ENCODE measurements around the gene PNMA6A. TPM values are rescaled to one million over a fixed set of nuclear protein-coding genes. Genes with fewer than 3 reads are reported as not detected.

The PNMA6A gene
- total and polyA plus RNA-seq, 2 donors (not counting 1 experiment from before 2014, with no cell fraction given), result 0.85 to 3.3 TPM

DNA sequence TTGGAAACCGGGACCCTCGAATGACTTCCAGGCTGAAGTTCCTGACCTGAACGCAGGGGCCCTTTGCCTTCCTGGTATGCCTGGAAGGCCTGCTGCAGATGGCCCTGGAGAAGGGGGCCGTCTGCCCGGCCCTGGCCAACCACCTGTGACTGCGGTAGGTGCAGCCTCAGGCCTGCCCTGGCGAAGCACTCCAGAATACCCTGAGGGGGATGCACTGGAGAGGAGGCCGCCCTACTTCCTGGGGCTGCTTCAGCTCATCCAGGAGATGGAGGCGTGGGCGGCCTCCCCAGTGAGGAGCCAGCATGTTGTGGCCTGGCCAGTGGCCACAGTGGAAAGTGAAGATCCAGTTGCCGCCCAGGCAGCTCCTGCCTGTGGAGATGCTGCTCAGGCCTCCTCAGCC is 42.4 kb upstream of the PNMA6A start:
- H2AFZ ChIP-seq (ENCODE audit: low read length), result no peak overlapping the region
- H3K4me3 ChIP-seq (replicated peaks in 1 of 4; ENCODE audit: control extremely low read depth in 1 of 4, insufficient read depth in 1 of 4, low read depth in 3 of 4, low read length in 4 of 4), result no peak overlapping the region
- H3K27me3 ChIP-seq (ENCODE audit: control insufficient read depth, insufficient read depth, low read length), result no peaks in the 10 kb centered on the region
- no peak overlapping the region for H3K27ac ChIP-seq (ENCODE audit: insufficient read depth, low read length)
- H3K4me1 ChIP-seq (ENCODE audit: control insufficient read depth, extremely low read depth, insufficient read depth, low read length), result no peaks in the 10 kb centered on the region
- H3K4me2 ChIP-seq (ENCODE audit: extremely low read depth, insufficient read depth, low read length), result no peak overlapping the region
- TF ChIP-seq EZH2 (IDR thresholded peaks at IDR 0.05; ENCODE audit: low read length, missing control alignments), result no peak
- TF ChIP-seq, protein P1, sequence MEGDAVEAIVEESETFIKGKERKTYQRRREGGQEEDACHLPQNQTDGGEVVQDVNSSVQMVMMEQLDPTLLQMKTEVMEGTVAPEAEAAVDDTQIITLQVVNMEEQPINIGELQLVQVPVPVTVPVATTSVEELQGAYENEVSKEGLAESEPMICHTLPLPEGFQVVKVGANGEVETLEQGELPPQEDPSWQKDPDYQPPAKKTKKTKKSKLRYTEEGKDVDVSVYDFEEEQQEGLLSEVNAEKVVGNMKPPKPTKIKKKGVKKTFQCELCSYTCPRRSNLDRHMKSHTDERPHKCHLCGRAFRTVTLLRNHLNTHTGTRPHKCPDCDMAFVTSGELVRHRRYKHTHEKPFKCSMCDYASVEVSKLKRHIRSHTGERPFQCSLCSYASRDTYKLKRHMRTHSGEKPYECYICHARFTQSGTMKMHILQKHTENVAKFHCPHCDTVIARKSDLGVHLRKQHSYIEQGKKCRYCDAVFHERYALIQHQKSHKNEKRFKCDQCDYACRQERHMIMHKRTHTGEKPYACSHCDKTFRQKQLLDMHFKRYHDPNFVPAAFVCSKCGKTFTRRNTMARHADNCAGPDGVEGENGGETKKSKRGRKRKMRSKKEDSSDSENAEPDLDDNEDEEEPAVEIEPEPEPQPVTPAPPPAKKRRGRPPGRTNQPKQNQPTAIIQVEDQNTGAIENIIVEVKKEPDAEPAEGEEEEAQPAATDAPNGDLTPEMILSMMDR (conservative IDR thresholded peaks at IDR 0.05 in 1 of 2, IDR thresholded peaks at IDR 0.05 in 1 of 2; ENCODE audit: low read depth in 1 of 2, low read length in 2 of 2), result no peak
- no peaks in the 10 kb centered on the region for H3K9me3 ChIP-seq (ENCODE audit: control insufficient read depth, insufficient read depth, low read depth, low read length)
- H3K9ac ChIP-seq (ENCODE audit: insufficient read depth, low read length), result no peak overlapping the region
- no peaks in the 10 kb centered on the region for H3K79me2 ChIP-seq (ENCODE audit: control insufficient read depth, insufficient read depth, low read length)
- DNase-seq (ENCODE audit: low read depth in 2 of 2), result peak in 1 of 2 donors; percentile 14
- no peaks in the 10 kb centered on the region for H4K20me1 ChIP-seq (ENCODE audit: control insufficient read depth, extremely low read depth, insufficient read depth, low read length)
- no peaks in the 10 kb centered on the region for H3K36me3 ChIP-seq (ENCODE audit: control insufficient read depth, insufficient read depth, low read length)

DNA sequence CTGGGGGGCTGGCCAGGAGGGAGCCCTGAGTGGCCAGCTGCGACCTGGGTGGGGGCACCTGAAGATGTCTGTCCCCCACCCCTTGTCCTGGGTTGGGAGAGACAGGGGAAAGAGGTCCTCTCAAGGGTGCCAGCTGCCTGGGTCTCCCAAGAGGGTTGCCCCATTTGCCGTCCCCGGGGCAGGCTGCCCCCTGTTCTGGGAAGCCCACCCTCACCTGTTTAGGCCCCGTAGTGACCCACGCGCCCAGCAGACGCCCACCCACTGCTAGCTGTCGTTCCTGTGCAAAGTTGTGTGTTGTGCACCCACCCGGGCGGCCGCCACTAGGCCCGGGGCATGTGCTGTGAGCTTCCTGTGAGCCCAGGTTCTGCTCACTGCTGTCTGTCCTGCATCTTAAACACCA is 41.5 kb upstream of the PNMA6A start:
- no peak for DNase-seq (ENCODE audit: low read depth in 2 of 2)
- no peaks in the 10 kb centered on the region for H3K27me3 ChIP-seq (ENCODE audit: control insufficient read depth, insufficient read depth, low read length)
- no peaks in the 10 kb centered on the region for H3K9me3 ChIP-seq (ENCODE audit: control insufficient read depth, insufficient read depth, low read depth, low read length)

DNA sequence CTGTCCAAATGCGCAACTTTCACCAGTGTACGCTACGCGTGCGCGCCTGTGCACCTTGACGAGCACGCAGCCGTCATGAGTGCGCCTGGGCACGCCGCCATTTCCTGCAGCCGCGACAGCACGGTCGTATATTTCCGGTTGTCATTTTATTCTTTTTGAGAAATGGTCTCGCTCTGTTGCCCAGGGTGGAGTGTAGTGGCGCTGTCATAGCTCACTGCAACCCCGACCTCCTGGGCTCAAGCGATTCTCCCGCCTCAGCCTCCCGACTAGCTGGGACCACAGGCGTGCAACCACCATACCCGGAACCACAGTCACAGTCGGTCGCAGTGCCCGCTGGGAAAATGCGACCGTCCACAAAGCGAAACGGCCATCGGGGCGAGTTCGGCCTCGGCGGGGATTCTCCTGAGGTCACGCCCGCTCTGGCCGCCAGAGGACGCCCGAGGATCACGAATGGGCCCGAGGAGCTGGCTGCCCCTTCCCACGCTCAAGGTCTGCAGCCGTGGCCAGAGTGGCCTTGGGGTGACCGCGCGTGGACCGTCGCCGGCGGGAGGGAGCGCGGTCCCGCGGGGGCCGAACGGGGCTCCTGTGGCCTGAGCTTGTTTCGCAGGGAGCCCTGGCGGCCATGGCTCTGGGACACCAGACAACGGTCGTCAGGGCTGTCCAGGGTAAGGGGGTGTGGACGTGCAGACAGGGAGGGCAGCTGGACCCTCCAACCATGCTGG is 39.7 kb upstream of the PNMA6A start:
- Histone ChIP-seq H3K4me1 (ENCODE audit: control insufficient read depth, extremely low read depth, insufficient read depth, low read length) (no peaks in the 10 kb centered on the region), H3K27me3 (ENCODE audit: control insufficient read depth, insufficient read depth, low read length) (no peaks in the 10 kb centered on the region), H3K27ac (ENCODE audit: insufficient read depth, low read length) (no peak overlapping the region), H3K4me2 (ENCODE audit: extremely low read depth, insufficient read depth, low read length) (peak overlapping the region; percentile 44), H3K79me2 (ENCODE audit: control insufficient read depth, insufficient read depth, low read length) (no peaks in the 10 kb centered on the region), H3K9ac (ENCODE audit: insufficient read depth, low read length) (no peak overlapping the region), H3K9me3 (ENCODE audit: control insufficient read depth, insufficient read depth, low read depth, low read length) (no peaks in the 10 kb centered on the region), H2AFZ (ENCODE audit: low read length) (peak overlapping the region; percentile 3), H3K36me3 (ENCODE audit: control insufficient read depth, insufficient read depth, low read length) (no peaks in the 10 kb centered on the region), H4K20me1 (ENCODE audit: control insufficient read depth, extremely low read depth, insufficient read depth, low read length) (no peaks in the 10 kb centered on the region), H3K4me3 (replicated peaks in 1 of 4; ENCODE audit: control extremely low read depth in 1 of 4, insufficient read depth in 1 of 4, low read depth in 3 of 4, low read length in 4 of 4) (peak overlapping the region in 2 of 4 experiments; percentile 10 to 39)
- DNase-seq (ENCODE audit: low read depth in 2 of 2), result peak; percentile 24 to 33
- no peak for TF ChIP-seq EZH2 (IDR thresholded peaks at IDR 0.05; ENCODE audit: low read length, missing control alignments)
- TF ChIP-seq, protein P1 (conservative IDR thresholded peaks at IDR 0.05 in 1 of 2, IDR thresholded peaks at IDR 0.05 in 1 of 2; ENCODE audit: low read depth in 1 of 2, low read length in 2 of 2), result peak; percentile 56 to 68

More for the DNA sequence above, 41.5 kb upstream of the PNMA6A start:
- Histone ChIP-seq H3K79me2 (ENCODE audit: control insufficient read depth, insufficient read depth, low read length) (no peaks in the 10 kb centered on the region), H3K4me1 (ENCODE audit: control insufficient read depth, extremely low read depth, insufficient read depth, low read length) (no peaks in the 10 kb centered on the region), H3K4me3 (replicated peaks in 1 of 4; ENCODE audit: control extremely low read depth in 1 of 4, insufficient read depth in 1 of 4, low read depth in 3 of 4, low read length in 4 of 4) (no peak overlapping the region), H3K4me2 (ENCODE audit: extremely low read depth, insufficient read depth, low read length) (no peak overlapping the region), H4K20me1 (ENCODE audit: control insufficient read depth, extremely low read depth, insufficient read depth, low read length) (no peaks in the 10 kb centered on the region), H3K36me3 (ENCODE audit: control insufficient read depth, insufficient read depth, low read length) (no peaks in the 10 kb centered on the region), H2AFZ (ENCODE audit: low read length) (no peak overlapping the region), H3K9ac (ENCODE audit: insufficient read depth, low read length) (no peak overlapping the region), H3K27ac (ENCODE audit: insufficient read depth, low read length) (no peak overlapping the region)
- TF ChIP-seq, protein P1 (conservative IDR thresholded peaks at IDR 0.05 in 1 of 2, IDR thresholded peaks at IDR 0.05 in 1 of 2; ENCODE audit: low read depth in 1 of 2, low read length in 2 of 2), result no peak
- TF ChIP-seq EZH2 (IDR thresholded peaks at IDR 0.05; ENCODE audit: low read length, missing control alignments), result no peak

Measured in fibroblast of lung (primary cell).